Lung (tissue), 12 donors: ENCODE measurements around the gene THADA. TPM values are rescaled to one million over a fixed set of nuclear protein-coding genes. Genes with fewer than 3 reads are reported as not detected.
A peak's percentile ranks its signal among the peaks of the same experiment; 100 is the strongest.

Source experiments
- ATAC-seq: fragments of 200-7000 bp; cut with Tn5 transposase; one replicate; pipeline ENCODE4 v1.9.1; 2020; ENCODE audit warnings: moderate number of reproducible peaks; ENCODE audit not compliant: insufficient read depth, low FRiP score
- DNase-seq, 3 donors: peaks; one replicate each; pipeline ENCODE4 v3.0.0-alpha.2; 2013 to 2017
- H3K27ac ChIP-seq, 2 donors: one replicate each; pipeline ENCODE4 v1.5.1; 2013; ENCODE audit warnings: mild to moderate bottlenecking in 2 of 2, moderate library complexity in 2 of 2, control low read depth in 1 of 2, inconsistent platforms in 1 of 2, low read depth in 1 of 2, low read length in 1 of 2
- H3K27me3 ChIP-seq, 3 donors: one replicate each; pipeline ENCODE4 v1.5.1; 2013; ENCODE audit warnings: low read length in 2 of 3; ENCODE audit not compliant: control insufficient read depth in 3 of 3, insufficient read depth in 3 of 3
- H3K36me3 ChIP-seq, 4 donors: one replicate each; pipeline ENCODE4 v1.5.1; 2013; ENCODE audit warnings: low read length in 4 of 4, mild to moderate bottlenecking in 1 of 4, moderate library complexity in 1 of 4; ENCODE audit not compliant: control insufficient read depth in 4 of 4, insufficient read depth in 4 of 4
- H3K4me1 ChIP-seq, 5 donors: one replicate each; pipeline ENCODE4 v1.5.1; 2013; ENCODE audit warnings: low read length in 5 of 5, mild to moderate bottlenecking in 2 of 5, moderate library complexity in 1 of 5; ENCODE audit not compliant: control insufficient read depth in 5 of 5, insufficient read depth in 5 of 5
- H3K4me3 ChIP-seq: one replicate; pipeline ENCODE4 v1.5.1; 2013; ENCODE audit warnings: mild to moderate bottlenecking, control low read depth, moderate library complexity
- H3K9ac ChIP-seq, 2 donors: one replicate each; pipeline ENCODE4 v1.5.1; 2013; ENCODE audit warnings: low read length in 2 of 2, control low read depth in 1 of 2; ENCODE audit not compliant: insufficient read depth in 1 of 2
- H3K9me3 ChIP-seq, 4 donors: one replicate each; pipeline ENCODE4 v1.5.1; 2013; ENCODE audit warnings: low read length in 3 of 4, mild to moderate bottlenecking in 1 of 4, moderate library complexity in 1 of 4; ENCODE audit not compliant: control insufficient read depth in 4 of 4, insufficient read depth in 3 of 4
- WGBS, 2 donors: extraction: QIAGEN DNeasy Blood & Tissue Kit; methylation state at CpG; one replicate each; pipeline ENCODE4 v1.1.7; 2013; 5-methylcytosine and 5-hydroxymethylcytosine counted together
- polyA plus RNA-seq, 2 donors: library from polyadenylated mRNA; stranded (reverse); fragments of 200-250 nt; gene quantifications; one replicate each; pipeline ENCODE4 v1.2.1, GENCODE V29; 2013
- total RNA-seq, 2 donors: library from RNA; depleted of rRNA in 1 of 2; stranded (reverse); fragments of >200 nt in 1 of 2; gene quantifications; one replicate each; pipeline ENCODE4 v1.2.1, GENCODE V29; 2014 to 2021
- TF ChIP-seq, protein P1 (sequence below): IDR thresholded peaks from 2 replicates; pipeline ENCODE4 v1.5.1; 2012; ENCODE audit warnings: mild to moderate bottlenecking; ENCODE audit errors: control extremely low read depth, extremely low read depth
- donor health status: control.
- donor health status: control.
- donor health status: Bipolar disorder and iron deficiency.
- donor health status: healthy.
- donor health status: DM: yes; HTN: yes; CAD: no.

Gene THADA
- total and polyA plus RNA-seq, 4 donors: 11.3 to 72.5 (median 25.2) TPM

DNA sequence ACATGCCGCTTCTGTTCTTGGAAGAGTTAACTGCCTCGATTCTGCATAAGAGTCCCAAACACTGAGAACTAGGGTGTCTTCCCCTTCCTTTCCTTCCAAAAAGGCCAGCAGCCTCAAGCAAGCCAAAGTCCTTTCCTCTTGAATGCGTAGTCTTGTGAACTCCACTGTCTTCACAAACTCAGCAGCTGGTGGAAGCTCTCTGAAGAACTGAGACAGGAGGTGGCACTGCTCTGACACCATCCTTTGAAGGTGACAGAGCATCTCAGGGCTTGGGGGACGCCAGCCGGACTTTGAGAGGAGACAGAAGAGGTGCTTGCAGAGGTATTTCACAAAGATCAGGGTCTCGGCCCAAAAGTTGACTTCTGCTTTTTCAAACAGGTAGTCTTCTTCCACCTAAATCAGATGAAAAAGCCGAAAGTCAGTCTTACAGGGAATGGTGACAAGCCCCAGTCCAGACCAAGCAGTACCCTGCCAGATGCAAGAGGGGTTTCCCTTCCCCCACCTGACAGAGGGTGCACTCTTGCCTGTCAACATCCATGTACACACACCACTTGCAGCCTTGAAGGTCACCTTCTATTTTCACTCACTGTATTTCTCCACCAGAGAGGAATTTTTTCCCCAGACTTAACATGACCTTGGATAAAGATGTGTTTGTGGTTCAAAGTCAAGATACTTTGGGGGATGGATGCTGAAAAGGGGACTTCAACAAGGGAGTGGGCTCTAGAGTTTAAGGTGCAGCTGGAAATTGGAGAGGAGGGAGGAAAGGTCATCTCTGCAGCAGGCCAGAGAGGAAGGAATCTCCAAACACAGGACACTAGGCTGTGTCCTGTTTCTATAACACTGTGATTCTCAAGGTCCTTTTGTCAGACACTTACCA is 364.6 kb downstream of the THADA start:
- Histone ChIP-seq H3K27ac (peak overlapping the region in 1 of 2 donors; percentile 0), H3K9ac (no peak overlapping the region), H3K27me3 (no peaks in the 10 kb centered on the region), H3K4me1 (peaks cover 0 to 28% (median 5%) of the 10 kb centered on the region in 5 donors), H3K36me3 (peaks cover 0 to 15% (median 4%) of the 10 kb centered on the region in 4 donors), H3K9me3 (no peaks in the 10 kb centered on the region), H3K4me3 (no peak overlapping the region)
- WGBS, 2 donors: 89 to 90% methylated on average over 7 of the region's 7 CpGs
- ATAC-seq (no peak), DNase-seq (no peak)
- TF ChIP-seq, protein P1, sequence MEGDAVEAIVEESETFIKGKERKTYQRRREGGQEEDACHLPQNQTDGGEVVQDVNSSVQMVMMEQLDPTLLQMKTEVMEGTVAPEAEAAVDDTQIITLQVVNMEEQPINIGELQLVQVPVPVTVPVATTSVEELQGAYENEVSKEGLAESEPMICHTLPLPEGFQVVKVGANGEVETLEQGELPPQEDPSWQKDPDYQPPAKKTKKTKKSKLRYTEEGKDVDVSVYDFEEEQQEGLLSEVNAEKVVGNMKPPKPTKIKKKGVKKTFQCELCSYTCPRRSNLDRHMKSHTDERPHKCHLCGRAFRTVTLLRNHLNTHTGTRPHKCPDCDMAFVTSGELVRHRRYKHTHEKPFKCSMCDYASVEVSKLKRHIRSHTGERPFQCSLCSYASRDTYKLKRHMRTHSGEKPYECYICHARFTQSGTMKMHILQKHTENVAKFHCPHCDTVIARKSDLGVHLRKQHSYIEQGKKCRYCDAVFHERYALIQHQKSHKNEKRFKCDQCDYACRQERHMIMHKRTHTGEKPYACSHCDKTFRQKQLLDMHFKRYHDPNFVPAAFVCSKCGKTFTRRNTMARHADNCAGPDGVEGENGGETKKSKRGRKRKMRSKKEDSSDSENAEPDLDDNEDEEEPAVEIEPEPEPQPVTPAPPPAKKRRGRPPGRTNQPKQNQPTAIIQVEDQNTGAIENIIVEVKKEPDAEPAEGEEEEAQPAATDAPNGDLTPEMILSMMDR: no peak

DNA sequence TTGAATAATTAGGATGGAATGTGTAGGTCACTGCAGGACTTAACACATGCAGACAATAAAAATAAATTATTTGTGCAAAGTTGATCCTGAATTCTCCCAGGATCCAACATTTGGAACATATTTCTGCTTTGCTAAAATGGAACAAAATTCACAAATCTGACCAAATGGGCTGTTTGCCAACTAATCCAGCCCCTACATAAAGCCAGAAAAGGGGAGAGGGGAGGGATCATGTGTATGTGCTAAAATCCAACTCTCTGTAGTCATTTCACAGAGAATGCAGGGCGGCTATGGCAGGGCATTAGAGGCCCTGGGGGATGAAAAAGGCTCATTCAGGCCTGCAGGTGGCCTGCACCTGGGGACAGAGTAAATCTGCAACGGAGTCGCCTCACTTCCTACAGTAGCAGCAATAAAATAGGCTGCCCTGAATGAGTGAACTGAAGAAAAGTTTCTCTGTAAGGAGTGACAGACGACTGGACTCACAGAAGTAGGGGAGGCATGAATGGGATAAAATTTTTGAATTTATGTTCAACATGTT is 365.4 kb downstream of the THADA start:
- peak overlapping the region in 1 of 2 donors; percentile 47 for H3K9ac ChIP-seq
- WGBS, 2 donors: 91 to 94% methylated on average over 4 of the region's 4 CpGs
- no peaks in the 10 kb centered on the region for H3K9me3 ChIP-seq
- ATAC-seq: no peak
- peaks cover 0 to 28% (median 5%) of the 10 kb centered on the region in 5 donors for H3K4me1 ChIP-seq
- DNase-seq: peak in 2 of 3 donors; percentile 29 to 52
- H3K27ac ChIP-seq: no peak overlapping the region
- TF ChIP-seq, protein P1: no peak
- no peaks in the 10 kb centered on the region for H3K27me3 ChIP-seq
- no peak overlapping the region for H3K4me3 ChIP-seq
- peaks cover 0 to 19% (median 5%) of the 10 kb centered on the region in 4 donors for H3K36me3 ChIP-seq

GRCh38 chr2:43228756-43229659 is 366.8 kb downstream of the THADA start:
- peak in 2 of 3 donors; percentile 22 to 39 for DNase-seq
- Histone ChIP-seq H3K4me3 (no peak overlapping the region), H3K4me1 (peaks cover 0 to 28% (median 5%) of the 10 kb centered on the region in 5 donors), H3K36me3 (peaks cover 1 to 33% (median 14%) of the 10 kb centered on the region in 4 donors), H3K9me3 (no peaks in the 10 kb centered on the region), H3K27me3 (no peaks in the 10 kb centered on the region), H3K27ac (peak overlapping the region in 1 of 2 donors; percentile 73), H3K9ac (peak overlapping the region in 1 of 2 donors; percentile 80)
- ATAC-seq: no peak
- WGBS, 2 donors: 33 to 37% methylated on average over 6 of the region's 6 CpGs
- TF ChIP-seq, protein P1: no peak
